Gastrocnemius medialis (tissue), 4 donors: ENCODE measurements around the gene MCM7.

Experiments used
- CTCF ChIP-seq, 5 experiments: fragments of 450-650 bp in 3 of 5; fragments of 200-600 bp in 2 of 5; sonication (generic) in 2 of 5; IDR thresholded peaks in 4 of 5; conservative IDR thresholded peaks in 1 of 5; 1 replicate in 4 of 5; 2 replicates in 1 of 5; pipeline ENCODE4 v1.5.1; 2016 to 2019; ENCODE audit warnings: antibody characterized with exemption in 5 of 5, mild to moderate bottlenecking in 3 of 5, moderate library complexity in 3 of 5
- POLR2A ChIP-seq, 2 donors: fragments of 450-650 bp; IDR thresholded peaks; one replicate each; pipeline ENCODE4 v1.6.1; 2017; ENCODE audit warnings: antibody characterized with exemption in 2 of 2, mild to moderate bottlenecking in 2 of 2, moderate library complexity in 2 of 2

- TF ChIP-seq CTCF (IDR thresholded peaks at IDR 0.05 in 4 of 5, conservative IDR thresholded peaks at IDR 0.05 in 1 of 5) (peak in 1 of 5 experiments; percentile 32), POLR2A (IDR thresholded peaks at IDR 0.05) (peak; percentile 65 to 88)
Measured at GRCh38 chr7:100148559-100149328, 47.5 kb upstream of the MCM7 start, which contains the start of gene LAMTOR4.
